ENCODE measurements around the gene RPL35.
"Not testable (repeated sequence)": the region's sequence is repeated elsewhere in the genome, so short reads cannot be mapped to it uniquely, and the experiment has no call there.

The RPL35 gene

DNA sequence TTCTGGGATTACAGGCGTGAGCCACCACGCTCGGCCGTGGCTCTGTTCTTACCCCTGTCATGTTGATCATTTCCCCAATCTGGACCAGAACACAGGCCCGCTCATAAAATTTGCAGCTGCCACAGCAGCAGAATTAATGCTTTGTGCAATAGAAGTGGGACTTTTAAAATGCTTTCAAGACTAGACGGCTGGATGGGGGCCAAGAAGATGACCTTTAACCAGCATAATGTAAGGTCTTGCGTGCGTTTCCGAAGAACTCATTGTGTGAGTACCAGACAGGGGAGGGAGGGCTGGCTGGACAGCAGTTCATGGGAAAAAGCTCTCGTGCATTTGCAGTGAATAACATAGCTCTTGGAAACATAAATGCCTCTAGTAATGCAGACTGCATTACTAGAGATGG lies 12.0 kb downstream of the RPL35 start:
- H3K4me1 Mint-ChIP-seq (ENCODE audit: low read depth): peaks cover 7% of the 10 kb centered on the region
- H3K27ac Mint-ChIP-seq: no peak overlapping the region
- H3K27me3 Mint-ChIP-seq: peaks cover 16% of the 10 kb centered on the region
- no peaks in the 10 kb centered on the region for H3K9me3 Mint-ChIP-seq
- H3K36me3 Mint-ChIP-seq (ENCODE audit: low read depth): no peaks in the 10 kb centered on the region
- H3K4me3 Mint-ChIP-seq: no peak overlapping the region

DNA sequence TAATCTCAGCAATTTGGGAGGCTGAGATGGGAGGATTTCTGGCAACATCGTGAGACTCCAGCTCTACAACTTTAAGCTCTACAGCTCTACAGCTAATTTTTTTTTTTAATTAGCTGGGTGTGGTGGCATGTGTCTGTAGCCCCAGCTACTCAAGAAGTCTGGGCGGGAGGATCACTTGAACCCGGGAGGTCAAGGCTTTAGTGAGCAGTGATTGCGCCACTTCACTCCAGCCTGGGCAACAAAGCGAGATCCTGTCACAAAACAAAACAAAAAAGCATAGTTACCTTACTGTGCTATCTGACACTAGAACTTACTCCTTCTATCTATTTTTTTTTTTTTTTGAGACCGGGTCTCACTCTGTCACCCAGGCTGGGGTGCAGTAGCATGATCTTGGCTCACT lies 14.8 kb downstream of the RPL35 start:
- no peak overlapping the region for H3K4me3 Mint-ChIP-seq
- no peak overlapping the region for H3K27ac Mint-ChIP-seq
- H3K27me3 Mint-ChIP-seq: peaks cover 16% of the 10 kb centered on the region
- no peaks in the 10 kb centered on the region for H3K36me3 Mint-ChIP-seq (ENCODE audit: low read depth)
- H3K9me3 Mint-ChIP-seq: no peaks in the 10 kb centered on the region
- H3K4me1 Mint-ChIP-seq (ENCODE audit: low read depth): no peaks in the 10 kb centered on the region

DNA sequence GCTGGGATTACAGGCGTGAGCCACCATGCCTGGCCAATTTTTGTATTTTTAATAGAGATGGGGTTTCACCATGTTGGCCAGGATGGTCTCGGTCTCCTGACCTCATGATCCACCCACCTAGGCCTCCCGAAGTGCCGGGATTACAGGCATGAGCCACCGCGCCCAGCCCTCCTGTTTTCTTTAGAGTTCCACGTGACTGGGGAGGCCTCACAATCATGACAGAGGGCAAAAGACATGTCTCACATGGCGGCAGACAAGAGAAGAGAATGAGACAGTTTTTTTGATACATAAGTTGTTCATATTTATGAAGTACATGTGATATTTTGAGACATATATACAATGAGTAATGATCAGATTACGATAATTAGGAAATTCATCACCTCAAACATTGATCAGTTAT lies 15.3 kb downstream of the RPL35 start:
- not testable (repeated sequence) for H3K36me3 Mint-ChIP-seq (ENCODE audit: low read depth); H3K27ac Mint-ChIP-seq; H3K4me1 Mint-ChIP-seq (ENCODE audit: low read depth); H3K9me3 Mint-ChIP-seq; H3K4me3 Mint-ChIP-seq
- H3K27me3 Mint-ChIP-seq: peaks cover 16% of the 10 kb centered on the region

DNA sequence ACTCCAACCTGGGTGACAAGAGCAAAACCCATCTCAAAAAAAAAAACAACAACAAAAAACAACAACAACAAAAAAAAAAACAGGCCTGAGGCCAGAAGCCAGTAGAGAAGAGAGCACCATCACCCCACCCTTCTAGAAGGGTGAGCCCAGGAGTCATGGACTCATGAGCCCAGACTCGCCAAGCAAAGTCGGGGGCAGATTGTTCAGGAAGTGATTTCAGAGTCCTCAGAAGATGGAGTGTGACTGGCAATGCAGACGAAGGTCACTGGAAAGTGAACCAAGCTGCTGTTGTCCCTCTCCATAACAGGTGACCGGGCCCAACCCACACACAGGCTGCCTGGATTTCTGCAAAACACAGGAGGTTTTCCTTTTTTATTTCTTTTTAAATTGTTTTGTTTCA lies 17.5 kb downstream of the RPL35 start:
- no peak overlapping the region for H3K27ac Mint-ChIP-seq

GRCh38 chr9:124843456-124844034 lies 18.2 kb downstream of the RPL35 start:
- H3K4me1 Mint-ChIP-seq (ENCODE audit: low read depth): no peaks in the 10 kb centered on the region
- no peaks in the 10 kb centered on the region for H3K9me3 Mint-ChIP-seq
- no peak overlapping the region for H3K27ac Mint-ChIP-seq
- H3K27me3 Mint-ChIP-seq: peaks cover 8% of the 10 kb centered on the region
- no peak overlapping the region for H3K4me3 Mint-ChIP-seq
- H3K36me3 Mint-ChIP-seq (ENCODE audit: low read depth): no peaks in the 10 kb centered on the region

More for the DNA sequence above, 17.5 kb downstream of the RPL35 start:
- Mint-ChIP-seq H3K36me3 (ENCODE audit: low read depth) (no peaks in the 10 kb centered on the region), H3K4me3 (no peak overlapping the region), H3K27me3 (peaks cover 8% of the 10 kb centered on the region), H3K9me3 (no peaks in the 10 kb centered on the region), H3K4me1 (ENCODE audit: low read depth) (no peaks in the 10 kb centered on the region)

- H3K27me3 Mint-ChIP-seq: peaks cover 26% of the 10 kb centered on the region
- no peaks in the 10 kb centered on the region for H3K9me3 Mint-ChIP-seq
- no peaks in the 10 kb centered on the region for H3K4me1 Mint-ChIP-seq (ENCODE audit: low read depth)
- no peak overlapping the region for H3K27ac Mint-ChIP-seq
- H3K4me3 Mint-ChIP-seq: no peak overlapping the region
- no peaks in the 10 kb centered on the region for H3K36me3 Mint-ChIP-seq (ENCODE audit: low read depth)
These were observed 20.5 kb downstream of the RPL35 start for GRCh38 chr9:124841075-124841821.

DNA sequence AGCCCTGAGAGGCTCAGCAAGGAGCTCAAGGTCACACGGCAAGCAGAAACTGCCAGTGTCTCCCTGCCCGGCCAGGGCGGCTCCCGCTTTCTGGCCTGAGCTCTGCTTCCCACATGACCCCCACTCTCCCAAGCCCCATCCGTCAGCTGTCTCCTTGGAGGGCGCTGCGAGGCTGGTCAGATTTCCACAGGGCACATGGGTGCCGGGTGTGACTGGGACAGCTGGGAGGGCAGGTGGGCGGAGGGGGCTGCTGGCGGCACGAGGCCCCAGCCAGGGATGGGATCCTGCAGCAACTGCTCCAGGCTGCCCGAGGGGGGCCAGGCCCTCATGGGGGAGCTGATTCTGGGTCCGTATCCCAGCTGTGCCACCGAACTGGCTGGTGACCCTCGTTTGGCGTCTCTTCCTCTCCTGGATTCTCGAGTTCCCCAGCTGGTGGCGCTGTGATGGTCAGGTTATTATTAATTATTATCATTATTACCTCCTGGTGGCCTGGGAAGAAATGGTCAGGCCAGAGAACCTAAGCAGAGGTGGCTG lies 21.4 kb downstream of the RPL35 start:
- no peaks in the 10 kb centered on the region for H3K9me3 Mint-ChIP-seq
- no peaks in the 10 kb centered on the region for H3K36me3 Mint-ChIP-seq (ENCODE audit: low read depth)
- H3K27ac Mint-ChIP-seq: no peak overlapping the region
- no peaks in the 10 kb centered on the region for H3K4me1 Mint-ChIP-seq (ENCODE audit: low read depth)
- H3K4me3 Mint-ChIP-seq: no peak overlapping the region
- H3K27me3 Mint-ChIP-seq: peaks cover 21% of the 10 kb centered on the region

GRCh38 chr9:124839612-124840299 lies 22.0 kb downstream of the RPL35 start:
- no peaks in the 10 kb centered on the region for H3K4me1 Mint-ChIP-seq (ENCODE audit: low read depth)
- no peak overlapping the region for H3K4me3 Mint-ChIP-seq
- H3K9me3 Mint-ChIP-seq: no peaks in the 10 kb centered on the region
- H3K27me3 Mint-ChIP-seq: peaks cover 21% of the 10 kb centered on the region
- no peak overlapping the region for H3K27ac Mint-ChIP-seq
- no peaks in the 10 kb centered on the region for H3K36me3 Mint-ChIP-seq (ENCODE audit: low read depth)

DNA sequence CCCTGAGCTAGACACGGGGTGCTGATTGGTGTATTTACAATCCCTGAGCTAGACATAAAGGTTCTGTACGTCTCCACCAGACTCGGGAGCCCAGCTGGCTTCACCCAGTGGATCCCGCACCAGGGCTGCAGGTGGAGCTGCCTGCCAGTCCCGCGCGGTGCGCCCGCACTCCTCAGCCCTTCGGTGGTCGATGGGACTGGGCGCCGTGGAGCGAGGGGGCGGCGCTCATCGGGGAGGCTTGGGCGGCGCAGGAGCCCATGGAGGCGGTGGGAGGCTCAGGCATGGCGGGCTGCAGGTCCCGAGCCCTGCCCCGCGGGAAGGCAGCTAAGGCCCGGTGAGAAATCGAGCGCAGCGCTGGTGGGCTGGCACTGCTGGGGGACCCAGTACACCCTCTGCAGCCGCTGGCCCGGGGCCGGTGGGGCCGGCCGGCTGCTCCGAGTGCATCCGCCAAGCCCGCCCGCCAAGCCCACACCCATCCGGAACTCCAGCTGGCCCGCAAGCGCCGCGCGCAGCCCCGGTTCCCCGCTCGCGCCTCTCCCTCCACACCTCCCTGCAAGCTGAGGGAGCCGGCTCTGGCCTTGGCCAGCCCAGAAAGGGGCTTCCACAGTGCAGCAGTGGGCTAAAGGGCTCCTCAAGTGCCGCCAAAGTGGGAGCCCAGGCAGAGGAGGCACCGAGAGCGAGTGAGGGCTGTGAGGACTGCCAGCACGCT lies 23.0 kb downstream of the RPL35 start:
- H3K27me3 Mint-ChIP-seq: peaks cover 21% of the 10 kb centered on the region
- not testable (repeated sequence) for H3K27ac Mint-ChIP-seq; H3K4me1 Mint-ChIP-seq (ENCODE audit: low read depth); H3K4me3 Mint-ChIP-seq; H3K9me3 Mint-ChIP-seq; H3K36me3 Mint-ChIP-seq (ENCODE audit: low read depth)

DNA sequence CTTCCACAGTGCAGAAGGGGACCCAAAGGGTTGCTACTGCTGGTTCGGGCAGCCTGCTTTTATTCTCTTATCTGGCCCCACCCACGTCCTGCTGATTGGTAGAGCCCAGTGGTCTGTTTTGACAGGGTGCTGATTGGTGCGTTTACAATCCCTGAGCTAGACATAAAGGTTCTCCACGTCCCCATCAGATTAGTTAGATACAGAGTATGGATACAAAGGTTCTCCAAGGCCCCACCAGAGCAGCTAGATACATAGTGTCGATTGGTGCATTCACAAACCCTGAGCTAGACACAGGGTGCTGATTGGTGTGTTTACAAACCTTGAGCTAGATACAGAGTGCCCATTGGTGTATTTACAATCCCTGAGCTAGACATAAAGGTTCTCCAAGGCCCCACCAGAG lies 23.6 kb downstream of the RPL35 start:
- H3K27me3 Mint-ChIP-seq: peaks cover 21% of the 10 kb centered on the region
- H3K4me1 Mint-ChIP-seq (ENCODE audit: low read depth); H3K27ac Mint-ChIP-seq; H3K9me3 Mint-ChIP-seq; H3K36me3 Mint-ChIP-seq (ENCODE audit: low read depth); H3K4me3 Mint-ChIP-seq: not testable (repeated sequence)

- Mint-ChIP-seq H3K27me3 (peaks cover 21% of the 10 kb centered on the region), H3K27ac (no peak overlapping the region), H3K4me3 (no peak overlapping the region), H3K36me3 (ENCODE audit: low read depth) (no peaks in the 10 kb centered on the region), H3K4me1 (ENCODE audit: low read depth) (no peaks in the 10 kb centered on the region), H3K9me3 (no peaks in the 10 kb centered on the region)
These were observed 26.7 kb downstream of the RPL35 start for GRCh38 chr9:124835026-124835557.

DNA sequence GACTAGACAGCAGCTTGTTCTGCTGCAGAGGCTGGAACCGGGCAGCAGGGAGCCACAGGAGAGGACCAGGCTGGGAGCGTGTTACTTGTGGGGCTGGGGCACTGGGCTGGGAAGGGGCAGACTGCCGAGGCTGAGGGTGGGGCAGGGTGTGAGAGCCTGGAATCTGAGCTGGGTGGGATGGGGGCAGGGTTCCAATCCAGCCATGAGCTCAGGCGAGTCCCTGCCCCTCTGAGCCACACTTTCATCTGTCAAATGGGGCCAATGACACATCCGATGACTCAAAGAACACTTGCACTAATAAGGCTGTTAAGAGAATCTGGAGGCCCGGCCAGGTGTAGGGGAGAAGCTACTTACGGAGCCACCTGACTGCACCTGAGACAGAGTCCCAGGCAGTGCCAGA lies 27.2 kb downstream of the RPL35 start:
- Mint-ChIP-seq H3K9me3 (no peaks in the 10 kb centered on the region), H3K36me3 (ENCODE audit: low read depth) (no peaks in the 10 kb centered on the region), H3K27me3 (peaks cover 20% of the 10 kb centered on the region), H3K4me3 (no peak overlapping the region), H3K27ac (no peak overlapping the region), H3K4me1 (ENCODE audit: low read depth) (no peaks in the 10 kb centered on the region)

DNA sequence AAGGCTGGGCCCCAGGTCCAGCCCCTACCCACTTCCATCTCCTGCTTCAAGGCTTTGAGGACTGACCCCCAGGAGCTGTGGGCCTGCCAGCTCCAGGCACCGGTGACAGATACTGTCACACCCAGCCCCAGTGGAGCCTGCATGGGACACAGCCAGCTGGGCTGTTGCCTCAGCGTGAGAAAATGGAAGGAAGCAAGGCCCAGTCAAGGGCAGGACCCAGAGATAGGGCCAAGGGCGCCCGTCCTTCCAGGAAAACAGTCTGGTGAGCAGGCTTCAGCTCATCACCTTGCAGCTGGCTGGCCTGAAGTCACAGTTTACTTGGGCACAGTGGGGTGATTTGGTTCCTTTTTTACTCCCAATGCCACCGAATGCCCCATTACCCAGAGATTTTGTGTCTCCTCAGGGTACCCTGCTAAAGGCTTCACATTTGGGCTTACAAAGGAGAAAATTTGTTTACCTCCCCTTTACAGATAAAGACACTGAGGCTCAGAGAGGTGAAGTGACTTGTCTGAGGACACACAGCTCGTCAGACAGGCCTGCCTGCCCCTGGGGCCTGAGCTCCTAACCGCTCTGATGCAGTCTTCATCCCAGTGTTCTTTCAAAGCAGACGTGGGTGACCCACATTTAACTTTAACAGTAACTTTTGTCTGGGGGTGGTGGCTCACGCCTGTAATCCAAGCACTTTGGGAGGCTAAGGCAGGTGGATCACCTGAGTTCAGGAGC lies 30.0 kb downstream of the RPL35 start:
- Mint-ChIP-seq H3K4me3 (no peak overlapping the region), H3K27me3 (peaks cover 4% of the 10 kb centered on the region)

GRCh38 chr9:124830593-124830992 lies 31.2 kb downstream of the RPL35 start:
- H3K9me3 Mint-ChIP-seq: no peaks in the 10 kb centered on the region
- no peak overlapping the region for H3K4me3 Mint-ChIP-seq
- no peaks in the 10 kb centered on the region for H3K4me1 Mint-ChIP-seq (ENCODE audit: low read depth)
- no peak overlapping the region for H3K27ac Mint-ChIP-seq
- H3K27me3 Mint-ChIP-seq: no peaks in the 10 kb centered on the region
- H3K36me3 Mint-ChIP-seq (ENCODE audit: low read depth): no peaks in the 10 kb centered on the region

More for the DNA sequence above, 30.0 kb downstream of the RPL35 start:
- Mint-ChIP-seq H3K36me3 (ENCODE audit: low read depth) (no peaks in the 10 kb centered on the region), H3K9me3 (no peaks in the 10 kb centered on the region), H3K4me1 (ENCODE audit: low read depth) (no peaks in the 10 kb centered on the region), H3K27ac (no peak overlapping the region)

All from stimulated activated naive CD8-positive, alpha-beta T cell treated with anti-CD3 and anti-CD28 coated beads, Interleukin-15, Interleukin-2, amounts not matched to agents 100 ng/mL and 50 ng/mL, for 24 hours (primary cell).